Testis (tissue), 2 donors: ENCODE data around the gene MROH7.

ENCODE experiments used
- CTCF ChIP-seq, 3 experiments: fragments of 450-650 bp in 2 of 3; fragments of 200-600 bp in 1 of 3; sonication (generic) in 1 of 3; IDR thresholded peaks; one replicate each; pipeline ENCODE4 v1.5.1; 2016 to 2019; ENCODE audit warnings: antibody characterized with exemption in 3 of 3, mild to moderate bottlenecking in 2 of 3, moderate library complexity in 1 of 3
- POLR2A ChIP-seq: fragments of 450-650 bp; IDR thresholded peaks from one replicate; pipeline ENCODE4 v1.6.1; 2017; ENCODE audit warnings: antibody characterized with exemption, mild to moderate bottlenecking, moderate library complexity

- no peak for TF ChIP-seq CTCF (IDR thresholded peaks at IDR 0.05)
- no peak for TF ChIP-seq POLR2A
Measured at GRCh38 chr1:54623216-54624007, 18.2 kb upstream of the MROH7 start, which contains the start of gene FAM151A.
